Neural cell (in vitro differentiated cells): ENCODE results near the gene BZW2. TPM values are rescaled to one million over a fixed set of nuclear protein-coding genes. Genes with fewer than 3 reads are reported as not detected.

Experiments used
- H2AFZ ChIP-seq: fragments of 200-600, 300-800 bp; sonication (generic), shearing (Covaris generic); 2 replicates; pipeline ENCODE4 v1.6.0; 2014; ENCODE audit warnings: low read depth, mild to moderate bottlenecking, antibody characterized with exemption, low read length, moderate library complexity
- H3F3A ChIP-seq: fragments of 200-600 bp; shearing (Covaris generic); 2 replicates; pipeline ENCODE4 v1.6.1; 2016; ENCODE audit warnings: mild to moderate bottlenecking, moderate library complexity, mixed read lengths, antibody characterized with exemption, low read length; ENCODE audit not compliant: insufficient read depth, poor library complexity, severe bottlenecking
- H3K27ac ChIP-seq: fragments of 200-600, 300-800 bp; sonication (generic), shearing (Covaris generic); 2 replicates; pipeline ENCODE4 v1.5.1; 2014; ENCODE audit warnings: mild to moderate bottlenecking, low read length, moderate library complexity
- H3K27me3 ChIP-seq: fragments of 300-800, 200-600 bp; sonication (generic), shearing (Covaris generic); 2 replicates; pipeline ENCODE4 v1.6.0; 2014; ENCODE audit warnings: mild to moderate bottlenecking, low read depth, low read length, moderate library complexity; ENCODE audit not compliant: insufficient read depth
- H3K36me3 ChIP-seq: fragments of 300-800, 200-600 bp; sonication (generic), shearing (Covaris generic); 2 replicates; pipeline ENCODE4 v1.5.1; 2014; ENCODE audit warnings: mild to moderate bottlenecking, antibody characterized with exemption, low read length, moderate library complexity; ENCODE audit not compliant: insufficient read depth
- H3K4me2 ChIP-seq: fragments of 300-800, 200-600 bp; sonication (generic), shearing (Covaris generic); 2 replicates; pipeline ENCODE4 v1.6.0; 2014; ENCODE audit warnings: mild to moderate bottlenecking, low read length
- H3K4me3 ChIP-seq: fragments of 300-800, 200-600 bp; sonication (generic), shearing (Covaris generic); 2 replicates; pipeline ENCODE4 v1.5.1; 2014; ENCODE audit warnings: mild to moderate bottlenecking, low read length, moderate library complexity
- H3K79me2 ChIP-seq: fragments of 200-600 bp; shearing (Covaris generic); replicated peaks from 2 replicates; pipeline ENCODE4 v1.6.0; 2014; ENCODE audit warnings: mild to moderate bottlenecking, low read length, moderate library complexity; ENCODE audit not compliant: insufficient read depth
- H3K9ac ChIP-seq: fragments of 300-800, 200-600 bp; sonication (generic), shearing (Covaris generic); 2 replicates; pipeline ENCODE4 v1.6.1; 2016; ENCODE audit warnings: mild to moderate bottlenecking, low read length, mixed read lengths
- H3K9me2 ChIP-seq: fragments of 200-600 bp; shearing (Covaris generic); 2 replicates; pipeline ENCODE4 v1.6.1; 2016; ENCODE audit warnings: mild to moderate bottlenecking, low read length, mixed read lengths; ENCODE audit not compliant: insufficient read depth
- H3K9me3 ChIP-seq: fragments of 200-600, 300-800 bp; sonication (generic), shearing (Covaris generic); 2 replicates; pipeline ENCODE4 v1.6.1; 2016; ENCODE audit warnings: mild to moderate bottlenecking, mixed run types, low read length, moderate library complexity, mixed read lengths
- H4K20me1 ChIP-seq: fragments of 200-600 bp; shearing (Covaris generic); 2 replicates; pipeline ENCODE4 v1.6.1; 2016; ENCODE audit warnings: mild to moderate bottlenecking, mixed run types; ENCODE audit not compliant: insufficient read depth
- EP300 ChIP-seq: fragments of 450-650 bp; conservative IDR thresholded peaks from 2 replicates; pipeline ENCODE4 v1.6.1; 2014; ENCODE audit warnings: antibody characterized with exemption, mild to moderate bottlenecking, moderate library complexity; ENCODE audit not compliant: poor library complexity, severe bottlenecking
- EZH2 ChIP-seq: fragments of 200-600, 300-800 bp; shearing (Covaris generic), sonication (generic); IDR thresholded peaks from 2 replicates; pipeline ENCODE4 v1.6.1; 2014; ENCODE audit warnings: antibody characterized with exemption, low read length, borderline replicate concordance, mild to moderate bottlenecking; ENCODE audit not compliant: insufficient read depth, poor library complexity, severe bottlenecking
- MXI1 ChIP-seq: fragments of 450-650 bp; conservative IDR thresholded peaks from 2 replicates; pipeline ENCODE4 v1.6.1; 2014; ENCODE audit warnings: antibody characterized with exemption, mild to moderate bottlenecking; ENCODE audit not compliant: poor library complexity, severe bottlenecking
- POLR2AphosphoS5 ChIP-seq: IDR thresholded peaks from 2 replicates; pipeline ENCODE4 v1.6.1; 2012
- RAD21 ChIP-seq: fragments of 450-650 bp; conservative IDR thresholded peaks from 2 replicates; pipeline ENCODE4 v1.6.1; 2014; ENCODE audit warnings: antibody characterized with exemption, mild to moderate bottlenecking, moderate library complexity
- SMC3 ChIP-seq: fragments of 450-650 bp; conservative IDR thresholded peaks from 2 replicates; pipeline ENCODE4 v1.6.1; 2014; ENCODE audit warnings: antibody characterized with exemption, mild to moderate bottlenecking, moderate library complexity; ENCODE audit not compliant: poor library complexity
- TAF1 ChIP-seq: IDR thresholded peaks from 2 replicates; pipeline ENCODE4 v1.6.1; 2012; ENCODE audit warnings: low read depth
- polyA plus RNA-seq: library from polyadenylated mRNA; depleted of rRNA; stranded (reverse); fragments of >200 nt; gene quantifications from 2 replicates; pipeline ENCODE4 v1.2.3, GENCODE V29; 2014
- TF ChIP-seq, protein P1 (sequence below): fragments of 450-650 bp; IDR thresholded peaks from 2 replicates; pipeline ENCODE4 v1.5.1; 2014; ENCODE audit warnings: antibody characterized with exemption, mild to moderate bottlenecking, moderate library complexity; ENCODE audit not compliant: poor library complexity, severe bottlenecking
- TF ChIP-seq, protein P2 (sequence below): IDR thresholded peaks from 2 replicates; pipeline ENCODE4 v1.6.1; 2012; ENCODE audit warnings: borderline replicate concordance

Gene BZW2
- polyA plus RNA-seq, 1 donor from 2014 or later, result 203 TPM

DNA sequence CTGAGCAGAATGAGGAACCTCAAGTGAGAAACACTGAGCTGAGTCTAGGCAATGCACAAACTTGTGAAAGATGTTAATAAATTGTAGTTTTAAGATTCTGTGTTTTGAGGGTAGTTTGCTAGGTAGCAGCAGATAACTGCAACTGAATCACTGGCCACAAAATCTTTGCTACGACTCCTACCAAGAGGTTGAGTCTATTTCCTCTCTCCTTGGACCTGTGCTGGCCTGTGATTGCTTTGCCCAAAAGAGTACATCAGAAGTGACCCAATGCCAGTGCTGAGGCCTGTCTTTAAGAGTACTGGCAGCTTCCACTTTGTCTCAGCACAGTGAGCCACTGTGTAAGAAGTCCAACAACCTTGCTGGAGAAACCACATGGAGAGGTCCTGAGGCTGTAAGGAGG is 95.7 kb downstream of the BZW2 start:
- TF ChIP-seq POLR2AphosphoS5 (no peak), EP300 (no peak), MXI1 (no peak), TAF1 (no peak), RAD21 (no peak), EZH2 (no peak)
- TF ChIP-seq, protein P1, sequence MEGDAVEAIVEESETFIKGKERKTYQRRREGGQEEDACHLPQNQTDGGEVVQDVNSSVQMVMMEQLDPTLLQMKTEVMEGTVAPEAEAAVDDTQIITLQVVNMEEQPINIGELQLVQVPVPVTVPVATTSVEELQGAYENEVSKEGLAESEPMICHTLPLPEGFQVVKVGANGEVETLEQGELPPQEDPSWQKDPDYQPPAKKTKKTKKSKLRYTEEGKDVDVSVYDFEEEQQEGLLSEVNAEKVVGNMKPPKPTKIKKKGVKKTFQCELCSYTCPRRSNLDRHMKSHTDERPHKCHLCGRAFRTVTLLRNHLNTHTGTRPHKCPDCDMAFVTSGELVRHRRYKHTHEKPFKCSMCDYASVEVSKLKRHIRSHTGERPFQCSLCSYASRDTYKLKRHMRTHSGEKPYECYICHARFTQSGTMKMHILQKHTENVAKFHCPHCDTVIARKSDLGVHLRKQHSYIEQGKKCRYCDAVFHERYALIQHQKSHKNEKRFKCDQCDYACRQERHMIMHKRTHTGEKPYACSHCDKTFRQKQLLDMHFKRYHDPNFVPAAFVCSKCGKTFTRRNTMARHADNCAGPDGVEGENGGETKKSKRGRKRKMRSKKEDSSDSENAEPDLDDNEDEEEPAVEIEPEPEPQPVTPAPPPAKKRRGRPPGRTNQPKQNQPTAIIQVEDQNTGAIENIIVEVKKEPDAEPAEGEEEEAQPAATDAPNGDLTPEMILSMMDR, result no peak
- TF ChIP-seq, protein P2, sequence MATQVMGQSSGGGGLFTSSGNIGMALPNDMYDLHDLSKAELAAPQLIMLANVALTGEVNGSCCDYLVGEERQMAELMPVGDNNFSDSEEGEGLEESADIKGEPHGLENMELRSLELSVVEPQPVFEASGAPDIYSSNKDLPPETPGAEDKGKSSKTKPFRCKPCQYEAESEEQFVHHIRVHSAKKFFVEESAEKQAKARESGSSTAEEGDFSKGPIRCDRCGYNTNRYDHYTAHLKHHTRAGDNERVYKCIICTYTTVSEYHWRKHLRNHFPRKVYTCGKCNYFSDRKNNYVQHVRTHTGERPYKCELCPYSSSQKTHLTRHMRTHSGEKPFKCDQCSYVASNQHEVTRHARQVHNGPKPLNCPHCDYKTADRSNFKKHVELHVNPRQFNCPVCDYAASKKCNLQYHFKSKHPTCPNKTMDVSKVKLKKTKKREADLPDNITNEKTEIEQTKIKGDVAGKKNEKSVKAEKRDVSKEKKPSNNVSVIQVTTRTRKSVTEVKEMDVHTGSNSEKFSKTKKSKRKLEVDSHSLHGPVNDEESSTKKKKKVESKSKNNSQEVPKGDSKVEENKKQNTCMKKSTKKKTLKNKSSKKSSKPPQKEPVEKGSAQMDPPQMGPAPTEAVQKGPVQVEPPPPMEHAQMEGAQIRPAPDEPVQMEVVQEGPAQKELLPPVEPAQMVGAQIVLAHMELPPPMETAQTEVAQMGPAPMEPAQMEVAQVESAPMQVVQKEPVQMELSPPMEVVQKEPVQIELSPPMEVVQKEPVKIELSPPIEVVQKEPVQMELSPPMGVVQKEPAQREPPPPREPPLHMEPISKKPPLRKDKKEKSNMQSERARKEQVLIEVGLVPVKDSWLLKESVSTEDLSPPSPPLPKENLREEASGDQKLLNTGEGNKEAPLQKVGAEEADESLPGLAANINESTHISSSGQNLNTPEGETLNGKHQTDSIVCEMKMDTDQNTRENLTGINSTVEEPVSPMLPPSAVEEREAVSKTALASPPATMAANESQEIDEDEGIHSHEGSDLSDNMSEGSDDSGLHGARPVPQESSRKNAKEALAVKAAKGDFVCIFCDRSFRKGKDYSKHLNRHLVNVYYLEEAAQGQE, result no peak
- no peak overlapping the region for H3K4me2 ChIP-seq
- H3K79me2 ChIP-seq, result no peaks in the 10 kb centered on the region

DNA sequence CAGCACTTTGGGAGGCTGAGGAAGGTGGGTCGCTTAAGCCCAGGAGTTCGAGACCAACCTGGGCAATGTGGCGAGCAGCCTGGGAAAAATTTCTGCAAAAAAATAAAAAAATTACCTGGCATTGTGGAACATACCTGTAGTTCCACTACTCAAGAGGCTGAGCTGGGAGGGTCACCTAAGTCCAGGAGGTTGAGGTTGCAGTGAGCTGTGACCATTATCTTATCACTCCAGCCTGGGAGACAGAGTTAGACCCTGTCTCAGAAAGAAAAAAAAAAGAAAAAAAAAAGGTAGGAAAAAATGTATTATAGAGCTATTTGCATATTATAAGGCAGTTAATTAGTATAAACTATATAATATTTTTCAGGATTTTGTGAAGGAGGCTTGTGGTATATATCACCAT is 96.6 kb downstream of the BZW2 start:
- Histone ChIP-seq H3K27me3 (no peaks in the 10 kb centered on the region), H3K79me2 (no peaks in the 10 kb centered on the region), H3K27ac (no peak overlapping the region), H3K9ac (no peak overlapping the region), H3K4me2 (no peak overlapping the region), H4K20me1 (no peaks in the 10 kb centered on the region), H3K9me2 (no peaks in the 10 kb centered on the region), H2AFZ (no peak overlapping the region), H3K4me3 (no peak overlapping the region), H3K36me3 (no peaks in the 10 kb centered on the region), H3F3A (no peaks in the 10 kb centered on the region), H3K9me3 (no peaks in the 10 kb centered on the region)
- TF ChIP-seq MXI1 (no peak), EP300 (no peak), TAF1 (no peak), POLR2AphosphoS5 (no peak), EZH2 (no peak), SMC3 (no peak), RAD21 (no peak)
- TF ChIP-seq, protein P2, result no peak
- TF ChIP-seq, protein P1, result no peak

More for the DNA sequence above, 95.7 kb downstream of the BZW2 start:
- Histone ChIP-seq H3F3A (no peaks in the 10 kb centered on the region), H3K9me3 (no peaks in the 10 kb centered on the region), H3K9me2 (no peaks in the 10 kb centered on the region), H3K4me3 (no peak overlapping the region), H4K20me1 (no peaks in the 10 kb centered on the region), H3K9ac (no peak overlapping the region), H3K27me3 (no peaks in the 10 kb centered on the region), H2AFZ (no peak overlapping the region), H3K36me3 (no peaks in the 10 kb centered on the region), H3K27ac (no peak overlapping the region)
